Measurements from ENCODE around the gene CMTM6.
"Not testable (repeated sequence)": the region's sequence is repeated elsewhere in the genome, so short reads cannot be mapped to it uniquely, and the experiment has no call there.

CMTM6 gene

GRCh38 chr3:32540899-32541298 is 38.2 kb upstream of the CMTM6 start:
- no peak for TF ChIP-seq CTCF (IDR thresholded peaks at IDR 0.05; ENCODE audit: control insufficient read depth, extremely low read depth, insufficient read depth)
- DNase-seq (ENCODE audit: low read depth), result no peak
- H3K4me3 ChIP-seq (ENCODE audit: low read depth, low read length), result no peak overlapping the region

- H3K4me3 ChIP-seq (ENCODE audit: low read depth, low read length), result no peak overlapping the region
- no peak for TF ChIP-seq CTCF (IDR thresholded peaks at IDR 0.05; ENCODE audit: control insufficient read depth, extremely low read depth, insufficient read depth)
- DNase-seq (ENCODE audit: low read depth), result no peak
Observed at GRCh38 chr3:32532434-32532833, 29.8 kb upstream of the CMTM6 start.

- DNase-seq (ENCODE audit: low read depth), result no peak
- TF ChIP-seq CTCF (IDR thresholded peaks at IDR 0.05; ENCODE audit: control insufficient read depth, extremely low read depth, insufficient read depth), result no peak
Observed at GRCh38 chr3:32531010-32531647, 28.5 kb upstream of the CMTM6 start.

GRCh38 chr3:32525720-32526119 is 23.1 kb upstream of the CMTM6 start:
- TF ChIP-seq CTCF (IDR thresholded peaks at IDR 0.05; ENCODE audit: control insufficient read depth, extremely low read depth, insufficient read depth), result no peak

More at GRCh38 chr3:32531010-32531647, 28.5 kb upstream of the CMTM6 start:
- no peak overlapping the region for H3K4me3 ChIP-seq (ENCODE audit: low read depth, low read length)

GRCh38 chr3:32522682-32523081 is 20.0 kb upstream of the CMTM6 start:
- DNase-seq (ENCODE audit: low read depth), result no peak
- H3K4me3 ChIP-seq (ENCODE audit: low read depth, low read length), result no peak overlapping the region
- no peak for TF ChIP-seq CTCF (IDR thresholded peaks at IDR 0.05; ENCODE audit: control insufficient read depth, extremely low read depth, insufficient read depth)

More at GRCh38 chr3:32525720-32526119, 23.1 kb upstream of the CMTM6 start:
- H3K4me3 ChIP-seq (ENCODE audit: low read depth, low read length), result no peak overlapping the region
- no peak for DNase-seq (ENCODE audit: low read depth)

- DNase-seq (ENCODE audit: low read depth), result not testable (repeated sequence)
Observed at GRCh38 chr3:32518921-32519320, 16.3 kb upstream of the CMTM6 start.

GRCh38 chr3:32516751-32517150 is 14.1 kb upstream of the CMTM6 start:
- not testable (repeated sequence) for DNase-seq (ENCODE audit: low read depth); H3K4me3 ChIP-seq (ENCODE audit: low read depth, low read length)

More at GRCh38 chr3:32518921-32519320, 16.3 kb upstream of the CMTM6 start:
- H3K4me3 ChIP-seq (ENCODE audit: low read depth, low read length), result not testable (repeated sequence)

- TF ChIP-seq CTCF (IDR thresholded peaks at IDR 0.05; ENCODE audit: control insufficient read depth, extremely low read depth, insufficient read depth), result no peak
- DNase-seq (ENCODE audit: low read depth), result no peak
Observed at GRCh38 chr3:32511005-32511404, 8.4 kb upstream of the CMTM6 start.

More at GRCh38 chr3:32511005-32511404, 8.4 kb upstream of the CMTM6 start:
- H3K4me3 ChIP-seq (ENCODE audit: low read depth, low read length), result no peak overlapping the region

Measured in LNCaP clone FGC (cell line).